GM21717 (cell line): ENCODE measurements around the gene BEST4.
"Not testable (repeated sequence)": the region's sequence is repeated elsewhere in the genome, so short reads cannot be mapped to it uniquely, and the experiment has no call there.

Source experiments
- ATAC-seq: cut with Tn5 transposase; IDR thresholded peaks from one replicate; pipeline ENCODE4 v1.9.1; 2021; ENCODE audit warnings: mild to moderate bottlenecking, moderate library complexity; ENCODE audit not compliant: unreplicated experiment

Gene BEST4

GRCh38 chr1:44819608-44820327, 31.8 kb upstream of the BEST4 start:
- ATAC-seq, result peak; percentile 75

GRCh38 chr1:44819196-44819607, 31.2 kb upstream of the BEST4 start:
- ATAC-seq, result no peak

- no peak for ATAC-seq
Observed at GRCh38 chr1:44817771-44818495, 30.0 kb upstream of the BEST4 start.

GRCh38 chr1:44817307-44817706, 29.3 kb upstream of the BEST4 start:
- ATAC-seq, result no peak

- ATAC-seq, result not testable (repeated sequence)
Observed at GRCh38 chr1:44815926-44816325, 28.0 kb upstream of the BEST4 start.

- ATAC-seq, result no peak
Observed at GRCh38 chr1:44812822-44813543, 25.0 kb upstream of the BEST4 start.

- no peak for ATAC-seq
Observed at GRCh38 chr1:44811234-44811633, 23.3 kb upstream of the BEST4 start.

GRCh38 chr1:44810762-44811105, 22.8 kb upstream of the BEST4 start:
- ATAC-seq, result not testable (repeated sequence)

- no peak for ATAC-seq
Observed at GRCh38 chr1:44810101-44810761, 22.3 kb upstream of the BEST4 start.

- peak; percentile 41 for ATAC-seq
Observed at GRCh38 chr1:44808938-44809917, 21.3 kb upstream of the BEST4 start.

- ATAC-seq, result peak; percentile 17
Observed at GRCh38 chr1:44808063-44808937, 20.3 kb upstream of the BEST4 start, which contains the start of gene BTBD19. TSS of gene BTBD19 (plus strand) at chr1:44808523. CDS start at chr1:44808821, 298 bp downstream.

GRCh38 chr1:44807364-44808062, 19.5 kb upstream of the BEST4 start:
- peak; percentile 26 for ATAC-seq

- ATAC-seq, result no peak
Observed at GRCh38 chr1:44806704-44807363, 18.9 kb upstream of the BEST4 start, which contains the start of gene DYNLT4. TSS of gene DYNLT4 (minus strand) at chr1:44807351. CDS start at chr1:44806668, 683 bp downstream.

- ATAC-seq, result no peak
Observed at GRCh38 chr1:44806025-44806703, 18.2 kb upstream of the BEST4 start.

GRCh38 chr1:44805311-44806024, 17.5 kb upstream of the BEST4 start:
- ATAC-seq, result no peak

GRCh38 chr1:44803312-44804095, 15.5 kb upstream of the BEST4 start:
- no peak for ATAC-seq
